Raji (cell line): Measurements from ENCODE around the gene XYLT1.
A peak's percentile ranks its signal among the peaks of the same experiment; 100 is the strongest.

Experiments used
- POLR2A ChIP-seq: IDR thresholded peaks from 2 replicates; pipeline ENCODE4 v1.6.1; 2011; ENCODE audit warnings: low read depth, low read length, control low read depth; ENCODE audit not compliant: insufficient read depth

XYLT1 gene

DNA sequence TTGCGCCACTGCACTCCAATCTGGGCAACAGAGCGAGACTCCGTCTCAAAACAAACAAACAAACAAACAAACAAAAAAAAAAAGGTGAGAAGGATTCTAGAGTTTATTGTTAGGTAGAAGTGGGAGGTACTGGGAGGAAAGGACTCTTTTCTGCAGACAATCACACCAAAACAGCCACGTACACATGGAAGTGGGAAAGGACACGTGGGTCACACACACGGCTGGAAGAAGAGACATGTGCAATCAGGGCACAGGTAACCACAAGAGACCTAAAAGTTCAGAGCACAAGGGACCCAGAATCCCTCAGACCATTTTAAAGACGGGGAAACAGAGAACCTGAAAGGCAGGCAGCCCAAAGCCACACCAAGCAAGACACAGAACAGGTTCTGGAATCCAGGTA, 20.5 kb downstream of the XYLT1 start:
- no peak for TF ChIP-seq POLR2A

DNA sequence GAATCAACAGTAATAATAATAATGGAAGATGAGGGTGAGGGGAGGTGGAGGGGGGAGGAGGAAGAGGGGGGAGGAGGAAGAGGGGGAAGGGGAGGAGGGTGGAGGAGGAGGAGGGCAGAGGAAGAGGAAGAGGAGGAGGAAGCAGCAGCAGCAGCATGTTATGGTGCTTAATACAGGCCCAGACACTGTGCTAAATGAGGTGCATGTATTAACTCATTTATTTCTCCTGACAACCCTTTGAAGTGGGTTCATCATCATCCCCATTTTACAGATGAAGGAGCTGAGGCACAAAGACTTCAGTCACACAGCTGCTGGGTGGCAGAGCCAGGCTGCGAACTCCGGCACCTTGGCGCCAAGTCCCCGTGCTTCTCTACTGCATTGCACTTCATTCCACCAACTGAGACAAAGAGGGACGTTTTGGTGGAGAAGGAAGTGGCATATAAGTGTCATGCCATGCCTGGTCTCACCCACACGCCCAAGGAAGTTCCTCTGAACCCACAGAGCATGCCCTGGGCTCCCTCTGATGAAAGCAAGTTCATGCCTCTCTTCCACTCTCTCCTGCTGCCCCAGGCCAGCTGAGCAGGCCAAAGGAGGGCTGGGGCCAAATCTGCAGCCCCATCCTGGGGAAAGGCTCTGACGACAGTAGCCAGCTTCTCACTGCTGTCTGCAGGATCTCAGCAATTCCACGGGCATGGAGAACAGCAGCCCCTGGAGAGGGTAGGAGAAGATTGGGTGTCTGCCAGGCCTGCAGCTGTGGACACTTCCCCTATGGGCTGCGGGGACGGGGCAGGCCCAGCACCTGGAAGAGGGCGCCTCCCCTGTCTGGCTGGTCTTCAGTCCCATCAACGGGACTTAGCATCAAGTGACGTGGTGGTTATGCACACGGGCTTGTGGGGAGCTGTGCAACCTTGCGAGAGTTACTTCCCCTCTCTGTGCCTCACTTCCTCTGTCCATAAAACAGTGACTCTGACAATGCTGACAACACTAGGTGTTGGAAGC, 21.8 kb downstream of the XYLT1 start:
- 0 out of 2 replicates have a peak, but pooled peaks have one; percentile 25 for TF ChIP-seq POLR2A

DNA sequence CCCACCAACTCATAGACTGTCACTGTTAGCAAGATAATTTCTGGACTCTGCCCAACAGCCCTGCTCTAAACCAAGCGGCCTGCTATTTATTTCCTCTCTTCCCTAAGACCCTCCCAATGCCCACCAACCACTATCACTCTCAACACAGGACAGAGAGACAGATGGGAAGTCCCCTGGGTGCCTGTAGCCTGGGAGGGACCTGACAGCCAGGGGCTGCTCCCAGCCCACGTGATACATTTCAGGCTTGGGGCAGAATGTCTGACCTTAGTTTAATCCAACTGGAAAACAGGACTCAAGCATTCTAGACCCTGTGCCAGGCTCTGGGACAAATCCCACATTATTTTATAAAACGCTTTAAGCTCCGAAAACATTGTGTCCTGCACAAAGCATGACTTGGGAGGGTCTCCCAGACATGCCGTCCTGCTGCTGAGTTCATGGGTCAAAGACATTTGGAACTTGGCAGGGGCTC, 23.6 kb downstream of the XYLT1 start:
- TF ChIP-seq POLR2A, result no peak

DNA sequence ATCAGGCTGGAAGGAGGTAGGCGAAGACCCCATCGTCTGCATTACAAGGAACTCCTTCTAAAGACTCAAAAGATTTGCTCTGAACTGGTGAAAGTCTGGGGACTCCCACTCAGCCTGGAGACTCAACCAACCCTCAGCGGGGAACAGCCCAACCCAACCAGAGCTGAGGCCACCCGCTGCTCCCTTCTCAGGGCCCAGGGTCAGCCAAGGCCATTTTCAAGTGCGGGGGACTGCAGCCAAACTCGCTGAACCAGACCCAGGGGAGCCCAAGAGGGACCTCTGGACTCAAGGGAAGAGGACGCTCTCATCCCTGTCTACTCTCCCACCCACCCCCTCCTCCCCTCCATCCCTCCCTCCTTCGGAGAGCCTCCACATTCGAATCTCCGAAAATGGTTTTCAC, 24.1 kb downstream of the XYLT1 start:
- TF ChIP-seq POLR2A, result no peak

DNA sequence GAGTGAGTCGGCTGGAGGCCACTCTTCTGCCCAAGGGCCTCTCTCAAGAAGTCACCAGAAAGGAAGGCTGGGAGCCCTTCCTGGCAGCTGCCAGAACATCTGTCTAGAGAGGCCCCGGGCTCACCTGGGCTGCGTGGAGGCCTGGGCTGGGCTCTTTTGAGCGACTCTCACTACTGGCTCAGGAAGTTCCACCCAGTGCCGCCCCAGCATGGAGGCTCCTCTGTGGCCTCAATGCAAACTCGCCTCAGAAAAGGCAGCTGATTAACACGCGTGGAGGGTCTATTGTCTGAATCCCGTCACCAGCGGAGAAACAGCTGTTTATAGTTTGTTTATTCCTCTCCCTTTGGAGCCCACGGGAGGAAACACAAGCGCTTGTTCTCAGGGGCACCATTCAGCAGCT, 25.3 kb downstream of the XYLT1 start:
- no peak for TF ChIP-seq POLR2A

DNA sequence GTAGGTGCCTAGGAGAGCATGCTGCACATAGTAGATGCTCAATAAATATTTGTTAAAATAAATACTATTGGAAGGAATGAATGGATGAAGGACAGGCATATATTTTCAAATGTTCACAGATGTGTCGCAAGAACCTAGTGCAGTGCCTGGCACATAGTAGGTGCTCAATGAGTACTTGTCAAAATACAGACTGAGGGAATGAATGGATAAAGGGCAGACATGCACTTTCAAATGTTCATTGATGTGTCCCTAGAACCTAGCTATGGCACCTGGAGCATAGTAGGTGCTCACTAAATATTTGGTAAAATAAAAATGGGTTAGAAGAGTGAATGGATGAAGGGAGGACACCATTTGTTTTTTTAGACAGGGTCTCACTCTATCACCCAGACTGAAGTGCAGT, 26.1 kb downstream of the XYLT1 start:
- TF ChIP-seq POLR2A, result no peak

DNA sequence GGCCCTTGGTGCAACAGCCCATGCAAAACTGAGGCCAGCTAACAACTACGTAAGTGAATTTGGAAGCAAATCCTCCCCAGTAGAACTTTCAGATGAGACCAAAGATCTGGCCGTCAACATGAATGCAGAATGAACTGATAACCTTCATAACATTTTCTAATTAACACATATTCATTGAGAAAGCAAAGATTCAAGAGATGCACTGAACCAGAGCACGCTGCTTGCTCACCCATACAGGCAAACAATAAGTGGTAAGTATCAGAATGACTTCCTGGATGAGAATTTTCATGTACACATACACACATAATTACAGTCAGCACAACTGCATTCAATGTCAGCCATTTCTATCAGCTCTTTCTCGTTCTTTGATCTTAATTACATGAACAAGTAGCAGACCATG, 30.6 kb downstream of the XYLT1 start:
- TF ChIP-seq POLR2A, result no peak

DNA sequence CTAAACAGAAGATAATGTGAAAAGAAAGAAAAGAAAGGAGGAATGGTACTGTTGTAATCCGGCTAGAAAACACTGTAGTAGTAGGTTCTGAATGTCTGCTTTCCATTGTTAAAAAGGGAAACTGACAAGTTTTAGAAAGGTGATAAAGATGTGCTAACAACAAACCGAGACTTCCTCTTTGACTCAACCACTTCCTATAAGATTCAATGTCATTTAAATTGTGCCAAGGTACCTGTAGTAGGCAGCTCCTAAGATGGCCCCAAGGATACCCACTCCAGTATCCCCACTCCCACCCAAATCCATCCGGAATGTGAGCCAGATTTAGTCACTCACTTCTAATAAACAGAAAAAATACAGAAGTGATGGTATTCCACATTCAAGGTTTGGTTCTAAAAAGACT, 31.2 kb downstream of the XYLT1 start:
- no peak for TF ChIP-seq POLR2A

DNA sequence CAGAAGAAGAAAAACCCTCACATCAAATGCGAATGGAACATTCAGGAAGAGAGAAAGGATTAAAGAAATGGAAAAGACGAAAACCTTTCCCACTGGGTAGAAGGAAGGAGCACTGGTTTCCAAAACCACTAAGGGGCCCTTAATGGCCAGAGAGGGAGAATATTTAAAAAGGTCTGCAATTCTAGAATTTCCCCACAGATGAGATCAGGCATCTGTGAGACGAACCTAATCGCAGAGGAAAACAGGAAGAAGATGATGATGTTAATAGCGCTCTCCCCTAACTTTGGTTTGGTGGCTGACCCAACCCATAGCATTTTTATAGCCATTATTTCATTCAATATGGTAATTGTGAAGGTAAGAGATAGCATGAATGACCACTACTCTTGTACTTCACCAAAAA, 32.8 kb downstream of the XYLT1 start:
- TF ChIP-seq POLR2A, result no peak

DNA sequence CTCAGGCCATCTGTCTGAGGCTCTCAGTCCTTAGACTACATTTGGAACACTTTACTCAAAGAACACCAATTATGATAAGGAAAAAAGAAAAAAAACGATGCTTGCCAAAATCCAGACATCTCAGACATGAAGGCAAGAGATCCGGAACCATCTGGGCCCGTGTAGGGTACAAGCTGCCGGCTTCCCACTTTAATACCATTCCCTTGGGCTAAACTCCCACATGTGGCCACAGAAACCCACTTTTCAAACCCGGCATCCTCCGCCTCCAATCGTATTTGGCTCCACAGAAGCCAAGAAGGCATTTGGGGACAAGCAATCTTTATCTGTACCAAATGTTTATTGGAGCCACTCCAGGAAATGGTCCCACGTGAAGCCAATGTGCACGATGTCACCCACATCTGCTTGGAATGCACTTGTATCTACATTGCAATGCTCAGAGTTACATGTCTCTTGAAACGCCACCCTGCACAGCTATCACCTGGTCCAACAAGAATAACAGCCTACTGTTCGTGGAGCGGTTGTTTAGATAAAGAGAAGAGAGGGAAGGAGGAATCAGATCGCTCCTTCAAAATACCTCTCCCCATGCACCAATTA, 33.5 kb downstream of the XYLT1 start:
- TF ChIP-seq POLR2A, result no peak

DNA sequence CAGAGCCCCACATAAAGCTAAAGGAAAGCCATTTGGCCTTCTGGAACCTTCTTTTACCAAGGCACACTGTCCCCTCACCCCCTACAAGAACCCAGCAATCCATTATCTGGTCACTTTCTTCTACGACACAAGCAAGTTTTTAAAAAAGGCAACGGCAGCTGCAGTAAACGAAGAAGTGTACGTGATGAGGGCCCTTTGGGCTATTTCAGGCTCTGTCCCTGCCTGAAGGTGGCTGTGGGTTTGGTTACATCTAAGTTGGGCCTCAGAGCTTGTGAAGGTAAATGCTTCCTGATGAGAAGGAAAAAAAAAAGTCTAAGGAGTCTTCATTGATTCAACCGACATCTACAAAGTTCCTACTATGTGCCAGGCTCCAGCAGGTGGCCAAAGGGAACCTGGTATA, 35.4 kb downstream of the XYLT1 start:
- no peak for TF ChIP-seq POLR2A

DNA sequence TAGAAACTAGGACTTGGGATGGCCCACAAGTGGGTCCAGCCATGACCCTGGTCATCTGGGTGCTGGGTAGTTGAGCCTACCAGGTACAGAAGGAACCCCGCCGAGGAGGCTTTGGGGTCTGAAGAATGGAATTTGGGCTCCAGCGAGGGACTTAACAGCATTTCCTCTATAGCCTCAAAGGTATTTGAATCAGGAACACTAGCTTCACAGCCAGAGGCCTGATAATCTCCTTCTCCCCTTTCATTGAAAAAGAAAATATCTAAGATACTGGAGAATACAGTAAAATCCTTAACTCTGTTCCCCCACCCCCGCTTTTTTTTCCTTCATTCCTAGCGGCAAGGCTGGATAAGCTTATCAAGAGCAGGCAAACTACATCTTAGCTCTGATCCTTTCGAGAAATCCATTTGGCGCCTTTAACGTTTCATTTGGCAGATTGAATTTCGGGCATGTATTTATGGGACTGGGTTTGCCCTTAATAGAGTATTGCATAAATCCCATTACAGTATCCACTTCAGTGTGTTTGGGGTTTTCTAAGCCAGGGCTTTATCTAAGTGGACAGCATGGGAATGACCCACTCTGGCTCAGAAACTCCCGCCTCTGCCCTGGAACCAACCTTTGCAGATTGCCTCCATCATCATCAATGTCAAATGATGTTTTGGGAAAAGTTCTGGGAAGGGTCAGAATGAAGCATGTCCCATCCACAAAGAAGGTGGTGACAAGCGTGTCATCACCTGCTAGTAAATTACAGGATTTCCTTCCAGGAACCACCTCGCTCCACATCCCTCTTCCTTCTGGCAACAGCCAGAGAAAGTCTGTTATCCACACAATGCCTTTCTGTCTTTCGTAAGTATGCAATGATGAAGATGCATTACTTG, 36.9 kb downstream of the XYLT1 start:
- no peak for TF ChIP-seq POLR2A

DNA sequence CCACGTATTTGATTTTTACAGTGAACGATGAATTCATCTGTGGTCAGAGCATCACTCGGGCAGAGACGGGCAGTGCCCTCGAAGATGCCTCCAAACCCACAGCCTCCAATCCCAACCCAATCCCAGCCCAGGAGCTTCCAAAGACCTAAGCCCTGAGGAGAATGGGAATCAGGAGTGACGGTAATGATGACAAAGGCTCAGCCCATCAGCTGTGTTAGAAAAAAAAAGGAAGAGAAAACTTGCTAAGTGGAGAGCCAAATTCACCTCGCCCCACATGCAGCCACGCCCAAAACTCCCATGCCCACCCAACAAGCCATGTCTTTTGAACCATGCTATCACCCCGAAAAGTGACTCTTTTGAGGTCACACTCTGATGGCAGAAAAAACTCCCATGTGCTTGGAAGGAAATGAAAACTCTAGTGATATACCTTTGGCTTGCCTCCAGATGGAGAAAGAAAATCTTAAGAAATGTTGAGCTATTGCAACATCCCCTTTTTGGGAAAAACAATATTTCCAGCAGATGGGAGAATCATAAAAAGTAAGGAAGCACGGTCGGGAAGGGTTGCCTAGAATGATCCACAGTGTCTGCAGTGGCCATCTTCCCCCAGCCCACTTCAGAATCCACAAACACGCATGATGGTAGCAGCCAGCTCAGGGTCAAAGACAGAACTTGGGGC, 37.7 kb downstream of the XYLT1 start:
- no peak for TF ChIP-seq POLR2A

DNA sequence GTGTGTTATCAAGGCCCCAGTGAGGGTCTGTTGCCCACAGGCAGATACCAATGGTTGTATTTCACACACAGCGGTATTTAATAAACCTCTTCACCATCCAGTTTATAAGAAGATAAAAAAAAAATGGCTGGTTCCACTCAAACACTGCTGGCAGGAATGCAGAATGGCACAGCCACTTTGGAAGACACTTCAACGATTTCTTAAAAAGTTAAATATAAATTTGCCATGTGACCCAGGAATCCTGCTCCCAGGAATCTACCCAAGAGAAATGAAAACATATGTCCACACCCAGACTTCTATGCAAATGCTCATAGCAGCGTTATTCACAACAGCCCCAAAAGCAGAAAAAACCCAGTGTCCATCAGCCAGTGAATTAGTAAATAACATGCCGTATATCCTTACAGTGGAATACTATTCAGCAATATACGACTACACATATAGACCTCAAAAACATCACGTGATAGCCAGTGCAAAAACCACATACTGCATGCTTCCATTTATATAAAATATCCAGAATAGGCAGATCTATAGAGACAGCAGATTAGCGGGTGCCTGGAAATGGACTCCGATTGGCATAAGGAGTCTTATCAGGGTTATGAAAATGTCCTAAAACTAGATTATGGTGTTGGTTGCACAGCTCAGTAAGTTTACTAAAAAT, 38.7 kb downstream of the XYLT1 start:
- no peak for TF ChIP-seq POLR2A
